Stimulated activated CD4-positive, alpha-beta T cell treated with anti-CD3 and anti-CD28 coated beads, Interleukin-4, amount 100 ng/mL, for 24 hours (primary cell): Measurements from ENCODE around the gene BDH2.

Experiments used
- DNase-seq: peaks from one replicate; pipeline ENCODE4 v3.0.0-alpha.2; 2020

The BDH2 gene

GRCh38 chr4:103099691-103100392 lies at the start of gene BDH2:
Gene BDH2, minus strand, starts transcription at chr4:103099834. Its CDS starts 3,580 bp downstream, at chr4:103096254.
- peak; percentile 52 for DNase-seq

GRCh38 chr4:103144926-103145325 lies 45.3 kb upstream of the BDH2 start:
- DNase-seq, result no peak

GRCh38 chr4:103137446-103137827 lies 37.8 kb upstream of the BDH2 start:
- no peak for DNase-seq

GRCh38 chr4:103136671-103137445 lies 37.2 kb upstream of the BDH2 start:
- DNase-seq, result no peak

GRCh38 chr4:103129174-103129573 lies 29.5 kb upstream of the BDH2 start:
- no peak for DNase-seq

GRCh38 chr4:103126126-103126525 lies 26.5 kb upstream of the BDH2 start:
- DNase-seq, result no peak

GRCh38 chr4:103123114-103123513 lies 23.5 kb upstream of the BDH2 start:
- DNase-seq, result no peak

- no peak for DNase-seq
Measured at GRCh38 chr4:103118166-103118565, 18.5 kb upstream of the BDH2 start.

- DNase-seq, result no peak
Measured at GRCh38 chr4:103111598-103111997, 12.0 kb upstream of the BDH2 start.

GRCh38 chr4:103108542-103108941 lies 8.9 kb upstream of the BDH2 start:
- no peak for DNase-seq

- no peak for DNase-seq
Measured at GRCh38 chr4:103105558-103106356, 6.1 kb upstream of the BDH2 start.

- DNase-seq, result no peak
Measured at GRCh38 chr4:103104886-103105285, 5.3 kb upstream of the BDH2 start.

- no peak for DNase-seq
Measured at GRCh38 chr4:103100691-103101090, 1.1 kb upstream of the BDH2 start.

GRCh38 chr4:103098756-103099440 lies 736 bp downstream of the BDH2 start:
- DNase-seq, result no peak

GRCh38 chr4:103098341-103098740 lies 1.3 kb downstream of the BDH2 start:
- DNase-seq, result no peak

- DNase-seq, result no peak
Measured at GRCh38 chr4:103097112-103097511, 2.5 kb downstream of the BDH2 start.

- no peak for DNase-seq
Measured at GRCh38 chr4:103095080-103095479, 4.6 kb downstream of the BDH2 start.

GRCh38 chr4:103092245-103092644 lies 7.4 kb downstream of the BDH2 start:
- no peak for DNase-seq

- DNase-seq, result peak; percentile 56
Measured at GRCh38 chr4:103091601-103092223, 7.9 kb downstream of the BDH2 start.

- no peak for DNase-seq
Measured at GRCh38 chr4:103089481-103089880, 10.2 kb downstream of the BDH2 start.

- DNase-seq, result no peak
Measured at GRCh38 chr4:103086551-103086950, 13.1 kb downstream of the BDH2 start.

GRCh38 chr4:103085555-103086196 lies 14.0 kb downstream of the BDH2 start:
- DNase-seq, result no peak
